ENCODE measurements around the gene NAA50.

Gene NAA50

DNA sequence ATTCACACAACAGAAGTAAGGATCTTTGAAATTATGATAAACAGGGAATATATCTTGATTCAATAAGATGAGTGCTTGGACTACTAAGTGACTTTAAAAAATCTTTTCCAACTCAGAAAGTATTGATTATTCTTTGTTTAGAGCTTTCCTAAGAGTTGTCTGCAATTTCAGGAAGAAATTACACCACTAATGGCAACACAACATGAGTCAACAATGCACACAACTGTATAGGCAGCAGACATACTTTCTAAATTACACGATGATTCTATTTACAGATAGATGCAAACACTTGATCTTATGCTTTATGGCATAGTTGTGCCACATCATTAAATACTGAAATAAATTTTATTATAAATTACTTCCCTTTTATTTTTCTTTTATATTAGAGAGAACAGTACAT, 4.4 kb downstream of the NAA50 start:
- no peak for FAIRE-seq

DNA sequence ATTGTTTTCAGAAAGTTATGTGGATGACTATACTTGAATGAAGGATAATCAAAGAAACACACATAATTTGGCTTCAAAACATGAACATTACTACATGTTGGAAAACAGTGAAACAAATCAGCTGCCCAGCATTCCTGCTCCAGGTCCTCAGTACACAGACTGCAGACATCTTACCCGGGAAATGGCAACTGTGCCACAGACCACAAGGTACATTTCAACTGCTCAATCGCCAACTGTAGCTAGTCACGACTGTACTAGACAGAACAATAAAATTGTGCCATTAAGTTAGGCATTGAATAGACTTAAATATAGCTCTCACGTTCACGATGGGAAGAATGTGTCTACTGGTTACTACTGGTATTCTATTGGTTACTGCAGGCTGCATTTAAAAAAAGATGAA, 5.0 kb downstream of the NAA50 start:
- FAIRE-seq, result no peak

DNA sequence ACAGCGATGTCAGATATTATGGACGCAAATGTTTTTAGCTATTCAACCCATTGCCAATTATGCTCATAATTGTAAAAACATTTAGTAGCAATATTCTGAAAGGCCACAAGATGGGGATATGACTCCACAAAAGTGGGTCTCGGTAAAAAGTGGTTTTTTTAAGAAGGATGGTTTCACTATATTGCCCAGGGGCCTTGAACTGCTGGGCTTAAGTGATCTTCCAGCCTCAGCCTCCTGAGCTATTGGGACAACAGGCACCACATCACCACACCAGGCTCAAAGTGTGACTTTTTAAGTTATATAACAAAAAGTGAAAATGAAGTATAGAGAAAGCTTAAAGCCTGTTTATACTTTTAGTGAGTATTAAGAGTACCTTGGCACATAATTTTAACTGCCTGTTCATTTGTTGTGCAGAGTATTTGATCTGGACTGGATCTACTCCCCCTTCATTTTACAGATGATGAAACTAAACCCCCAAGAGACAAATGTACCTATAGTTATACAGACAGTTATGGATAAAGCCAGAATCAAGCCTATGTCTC, 9.4 kb downstream of the NAA50 start:
- FAIRE-seq, result peak; percentile 96

GRCh38 chr3:113731694-113732093, 14.4 kb downstream of the NAA50 start:
- no peak for FAIRE-seq

DNA sequence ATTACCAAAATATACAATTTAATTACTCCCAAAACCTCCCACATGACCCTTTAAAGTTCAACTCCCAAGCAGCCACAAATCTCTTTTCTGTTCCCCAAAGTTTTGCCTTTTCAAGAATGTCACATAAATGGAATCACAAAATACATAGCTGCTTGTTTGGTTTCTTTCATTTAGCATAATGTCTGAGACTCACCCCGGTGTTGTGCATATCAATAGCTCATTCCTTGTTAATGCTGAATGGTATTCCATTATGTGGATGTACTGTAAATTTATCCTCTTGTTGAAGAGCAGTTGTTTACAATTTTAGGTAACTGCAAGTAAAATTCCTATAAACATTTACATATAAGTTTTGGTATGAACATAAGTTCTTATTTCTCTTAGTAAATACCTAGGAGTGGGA, 15.5 kb downstream of the NAA50 start:
- no peak for FAIRE-seq

- no peak for FAIRE-seq
These were observed 17.4 kb downstream of the NAA50 start for GRCh38 chr3:113728661-113729060.

GRCh38 chr3:113721636-113722035, 24.4 kb downstream of the NAA50 start:
- no peak for FAIRE-seq

DNA sequence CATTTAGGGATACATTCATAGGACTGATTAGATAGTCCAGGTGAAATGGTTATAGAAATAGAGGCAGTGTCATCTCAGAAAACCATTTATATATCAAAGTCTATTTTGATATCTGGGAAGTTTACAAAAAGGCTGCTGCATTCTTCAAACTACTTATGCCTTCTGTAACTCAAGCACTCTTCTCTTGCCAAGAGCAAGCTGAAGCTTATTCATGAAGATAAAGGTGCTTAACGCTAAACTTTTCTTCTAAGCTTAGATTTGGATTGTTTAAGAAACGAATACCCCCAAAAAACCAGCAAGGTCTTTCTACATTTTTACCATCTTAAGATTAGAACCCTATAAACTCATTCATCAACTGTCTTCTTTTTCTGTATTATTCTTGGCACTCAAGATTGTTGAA, 26.3 kb downstream of the NAA50 start:
- no peak for FAIRE-seq

DNA sequence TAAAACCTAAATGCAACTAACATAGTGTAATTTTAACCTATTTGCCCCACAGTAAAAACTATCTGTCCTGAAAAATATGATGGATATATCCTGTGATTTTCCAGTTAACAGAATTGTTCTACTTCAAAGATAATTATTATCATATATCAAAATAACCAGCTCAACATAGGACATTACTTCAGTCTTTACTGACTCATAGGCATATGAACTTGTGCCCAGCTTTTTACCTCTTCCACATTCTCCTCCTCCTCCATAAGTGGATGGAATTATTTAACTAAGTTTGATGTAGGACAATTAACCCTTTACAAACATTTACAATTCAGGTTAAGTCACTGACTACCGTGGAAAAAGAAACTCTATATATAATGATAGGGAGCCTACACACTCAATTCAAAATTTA, 26.8 kb downstream of the NAA50 start:
- FAIRE-seq, result no peak

GRCh38 chr3:113717818-113718217, 28.2 kb downstream of the NAA50 start:
- FAIRE-seq, result no peak

DNA sequence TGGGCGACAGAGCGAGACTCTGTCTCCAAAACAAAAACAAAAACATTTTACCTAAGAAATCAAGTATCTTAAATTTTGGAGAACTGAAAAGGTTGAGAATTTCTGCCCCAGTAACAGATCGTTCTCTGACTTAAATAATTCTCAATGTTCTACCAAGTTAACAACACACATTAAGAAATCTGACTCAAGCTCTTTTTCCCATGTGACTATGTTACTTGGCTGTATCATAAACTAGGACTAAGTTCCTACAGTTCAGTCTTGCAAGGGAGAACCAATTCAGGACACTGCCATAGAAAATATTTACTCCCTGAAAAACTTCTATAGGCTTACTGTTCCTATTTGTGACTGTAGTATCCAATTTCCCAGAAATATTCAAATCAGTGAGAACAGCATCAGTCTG, 28.7 kb downstream of the NAA50 start:
- FAIRE-seq, result no peak

- FAIRE-seq, result no peak
These were observed 31.3 kb downstream of the NAA50 start for GRCh38 chr3:113714702-113715101.

- FAIRE-seq, result no peak
These were observed 33.9 kb downstream of the NAA50 start for GRCh38 chr3:113712129-113712528.

- FAIRE-seq, result no peak
These were observed 38.2 kb downstream of the NAA50 start for GRCh38 chr3:113707835-113708234.

DNA sequence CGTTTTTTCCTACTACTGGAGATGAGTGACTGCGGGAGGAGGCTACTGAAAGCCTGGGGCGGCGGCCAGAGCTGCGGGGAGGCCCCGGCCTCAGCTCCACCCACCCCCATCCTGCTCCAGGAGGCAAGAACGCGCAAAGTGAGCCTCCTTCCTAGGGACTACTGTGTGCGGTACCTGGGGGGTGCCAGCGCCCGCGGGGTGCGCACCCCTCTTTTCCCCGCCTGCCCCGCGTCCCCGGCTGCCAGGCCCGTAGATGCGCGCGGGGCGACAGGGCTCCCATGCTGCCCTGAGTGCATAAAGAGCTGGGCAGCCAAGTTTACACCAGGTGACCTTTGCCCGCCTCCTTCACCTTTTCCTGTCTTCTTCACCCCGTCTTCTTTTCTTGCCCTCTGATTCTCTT, 47.1 kb downstream of the NAA50 start:
- FAIRE-seq, result no peak

DNA sequence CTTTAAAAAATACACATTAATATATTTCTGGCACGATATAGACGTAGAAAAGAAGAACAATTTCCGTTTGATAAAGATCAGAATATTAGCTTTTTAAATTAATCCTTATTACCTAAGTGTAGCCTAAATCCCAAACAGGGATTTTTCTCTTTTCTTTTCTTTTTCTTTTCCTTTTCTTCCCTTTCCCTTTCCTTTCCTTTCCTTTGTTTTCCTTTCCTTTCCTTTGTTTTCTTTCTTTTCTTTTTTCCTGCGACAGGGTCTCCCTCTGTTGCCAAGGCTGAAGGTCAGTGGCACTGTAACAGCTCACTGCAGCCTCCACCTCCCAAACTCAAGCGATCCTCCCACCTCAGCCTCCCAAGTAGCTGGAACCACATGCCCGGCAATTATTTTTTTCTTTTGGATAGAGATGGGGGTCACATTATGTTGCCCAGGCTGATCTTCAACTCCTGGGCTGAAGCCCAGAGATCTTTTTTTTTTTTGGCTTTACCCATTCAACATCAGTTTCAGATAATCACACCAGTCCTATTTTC, 47.8 kb downstream of the NAA50 start:
- no peak for FAIRE-seq

DNA sequence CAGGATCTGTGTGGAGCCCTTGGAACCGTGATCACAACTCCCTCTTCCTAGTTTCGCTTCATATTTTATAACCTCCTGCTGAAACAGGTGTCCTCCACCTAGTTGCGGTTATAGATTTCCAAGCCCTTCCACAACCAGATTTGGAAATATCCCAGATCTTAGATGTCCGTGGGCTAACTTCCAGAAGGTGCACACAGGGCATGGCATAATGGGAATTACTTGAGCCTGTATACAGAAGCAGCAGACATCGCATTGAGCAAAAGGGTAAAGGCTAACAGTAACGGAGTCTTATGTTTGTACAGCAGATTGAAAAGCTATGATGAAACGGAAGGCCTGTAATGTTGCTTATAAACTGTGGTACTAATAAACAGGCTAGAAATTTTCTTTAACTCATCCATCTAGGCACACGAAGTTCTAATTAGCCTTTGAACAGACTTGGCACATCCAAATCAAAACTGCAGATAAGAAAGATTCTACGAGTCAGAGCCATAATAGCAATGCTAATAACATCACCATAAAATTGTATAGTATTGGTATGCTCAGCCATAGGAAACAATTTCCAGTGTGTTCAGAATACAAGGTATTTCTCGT, 48.5 kb downstream of the NAA50 start:
- no peak for FAIRE-seq

DNA sequence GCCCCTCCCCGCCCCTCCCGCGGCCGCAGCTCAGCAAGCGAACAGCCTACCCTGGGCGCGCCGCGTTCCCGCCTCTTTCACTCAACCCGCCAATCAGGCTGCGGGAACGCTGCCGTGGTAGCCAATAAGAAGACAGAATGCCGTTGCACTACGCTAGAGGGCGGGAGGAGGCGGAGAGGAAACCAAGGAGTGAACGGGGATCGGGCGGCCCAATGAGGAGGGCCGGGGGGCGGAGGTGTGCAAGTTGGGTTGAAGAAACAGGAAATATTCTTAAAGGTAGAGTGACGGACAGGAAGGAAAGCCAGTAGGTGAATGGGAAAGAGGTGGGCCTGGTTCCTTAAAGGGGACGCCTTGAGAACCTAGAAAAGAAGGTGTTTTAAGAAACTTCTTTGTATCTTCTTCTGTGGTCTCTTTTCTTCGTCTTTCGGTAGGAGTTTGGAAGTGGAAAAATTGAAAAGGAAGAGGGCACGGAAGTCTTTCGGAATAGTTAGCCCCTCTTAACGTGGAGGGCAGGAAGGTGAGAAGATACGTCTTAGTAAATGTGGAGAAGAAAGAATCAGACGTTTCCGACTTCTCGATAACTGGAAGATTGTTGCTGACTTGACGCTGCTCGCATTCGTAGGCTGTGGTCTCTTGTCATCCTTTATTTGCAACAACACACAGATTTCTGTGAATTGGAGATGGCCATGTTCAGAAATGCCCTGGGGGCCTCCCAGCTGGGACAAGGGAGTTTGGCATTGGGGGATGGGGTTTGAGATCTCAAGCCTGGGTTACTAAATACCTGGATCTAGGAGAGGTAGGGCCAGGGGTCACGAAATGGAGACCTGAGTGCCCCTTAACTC, 49.2 kb downstream of the NAA50 start:
- FAIRE-seq, result peak; percentile 99

DNA sequence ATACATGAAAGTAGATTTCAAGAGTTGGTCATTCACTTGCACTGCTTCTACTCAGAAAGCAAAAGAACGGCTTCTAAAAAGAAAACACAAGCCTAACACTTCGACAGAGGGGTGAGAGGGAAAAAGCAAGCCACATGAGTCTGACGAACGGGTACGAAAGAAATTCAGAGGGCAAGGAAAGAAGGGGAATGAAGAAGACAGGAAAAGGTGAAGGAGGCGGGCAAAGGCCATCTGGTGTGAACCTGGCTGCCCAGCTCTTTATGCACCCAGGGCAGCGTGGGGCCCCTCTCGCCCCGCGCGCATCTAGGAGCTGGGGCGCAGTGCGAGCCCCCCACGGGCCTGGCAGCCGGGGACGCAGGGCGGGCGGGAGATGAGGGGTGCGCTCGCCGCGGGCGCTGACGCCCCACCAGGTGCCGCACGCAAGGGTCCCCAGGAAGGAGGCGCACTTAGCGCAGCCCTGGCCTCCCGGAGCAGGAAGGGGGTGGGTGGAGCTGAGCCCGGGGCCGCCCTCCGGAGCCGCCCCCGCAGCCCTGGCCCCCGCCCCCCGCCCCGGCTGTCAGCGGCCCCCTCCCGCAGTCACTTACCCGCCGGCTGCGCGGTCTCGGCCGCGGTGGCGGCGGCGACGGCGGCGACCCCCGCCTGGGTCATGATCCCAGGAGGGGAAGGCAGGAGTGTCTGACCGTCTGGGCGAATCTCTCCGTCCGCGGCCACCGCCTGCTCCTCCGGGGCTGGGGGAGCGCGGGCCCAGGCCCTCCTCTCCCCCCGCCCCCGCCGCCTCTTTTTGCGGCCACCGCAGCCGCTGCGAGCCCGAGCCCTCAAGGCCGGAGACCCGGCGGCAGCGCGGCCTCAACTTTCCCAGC, 50.0 kb downstream of the NAA50 start, which contains the start of gene USF3:
TSS of gene USF3 (minus strand) at position 857 of the 860 bp plus-strand sequence. CDS start 21,764 bp downstream, outside the sequence.
- no peak for FAIRE-seq

DNA sequence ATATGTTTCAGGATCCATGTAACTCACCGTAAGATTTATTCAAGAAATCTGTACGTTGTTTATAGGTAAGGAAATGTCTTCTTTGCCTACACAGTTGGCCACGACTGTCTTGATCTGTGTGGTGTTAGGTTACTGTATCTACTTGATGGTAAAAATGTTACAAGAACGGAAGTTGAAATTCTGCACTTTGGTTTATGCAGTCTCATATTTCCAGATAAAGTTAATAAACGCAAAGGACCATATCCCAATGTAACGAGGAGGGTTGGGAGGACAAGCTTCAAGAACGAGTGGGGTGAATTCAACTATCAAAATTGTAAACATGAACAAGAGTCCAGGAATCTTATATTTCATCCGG, 50.6 kb downstream of the NAA50 start:
- no peak for FAIRE-seq

DNA sequence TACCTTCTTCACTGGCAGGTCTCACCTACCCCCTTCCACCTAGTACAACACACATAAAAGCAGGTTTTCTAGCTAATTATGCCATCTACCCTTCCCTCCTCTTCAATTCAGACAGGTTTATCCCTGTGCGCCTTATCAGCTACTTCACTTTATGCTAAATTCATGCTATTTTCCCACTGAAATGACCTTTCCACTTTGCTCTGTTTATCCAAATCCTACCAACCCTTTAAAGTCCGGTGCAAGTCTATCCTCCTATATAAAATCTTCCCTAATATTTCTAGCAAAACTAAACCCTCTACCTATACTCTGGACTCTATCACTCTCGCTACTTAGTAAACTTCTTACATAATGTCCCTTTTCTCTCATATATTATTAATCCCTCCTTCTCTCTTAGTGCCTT, 55.6 kb downstream of the NAA50 start:
- FAIRE-seq, result no peak

DNA sequence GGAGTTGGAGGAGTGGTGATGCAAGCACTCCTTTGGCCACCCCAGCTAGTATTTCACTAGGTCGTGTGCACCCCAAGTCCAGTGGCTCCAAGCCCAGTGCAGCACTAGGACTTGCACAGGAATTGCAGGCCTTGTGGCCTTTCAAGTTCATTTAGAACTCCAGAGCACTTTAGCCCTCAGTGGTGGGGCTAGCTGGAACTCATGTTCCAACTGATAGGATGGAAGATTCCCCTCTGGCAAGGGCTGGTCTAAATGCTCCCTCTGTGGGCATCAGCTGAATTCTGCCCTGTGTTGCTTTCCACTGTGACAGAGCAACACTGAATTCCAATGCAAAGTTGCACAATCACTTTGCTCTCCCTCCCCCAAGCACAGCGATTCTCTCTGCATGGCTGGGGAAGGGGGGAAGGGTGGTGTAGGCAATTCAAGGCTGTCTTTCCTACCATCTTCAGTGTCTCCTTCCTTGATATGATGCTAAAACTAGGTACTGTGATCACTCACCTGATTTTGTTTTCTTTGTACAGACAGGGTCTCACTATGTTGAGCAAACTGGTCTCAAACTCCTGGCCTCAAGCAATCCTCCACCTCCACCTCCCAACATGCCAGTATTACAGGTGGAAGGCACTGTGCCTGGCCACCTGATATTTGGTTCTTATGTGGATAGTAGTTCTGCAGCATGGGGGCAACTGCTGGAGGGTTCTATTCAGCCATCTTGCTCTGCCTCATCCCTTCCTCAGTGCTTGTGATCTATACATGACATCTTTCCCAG, 59.9 kb downstream of the NAA50 start:
- no peak for FAIRE-seq
